IMR-90 (cell line): ENCODE results near the gene WWC1. TPM values are rescaled to one million over a fixed set of nuclear protein-coding genes. Genes with fewer than 3 reads are reported as not detected.

ENCODE experiments used
- ATAC-seq: fragments of 200-7000 bp; cut with Tn5 transposase; 2 replicates; pipeline ENCODE4 v1.9.1; 2020; ENCODE audit warnings: low read depth, mild to moderate bottlenecking, moderate library complexity
- BruUV-seq: library from RNA; stranded (reverse); fragments of 400-500 nt; replicated peaks from 2 replicates; lab custom pipeline; 2021; lab: Mats Ljungman, UMichigan
- CTCF ChIA-PET: fragments of 300-600 bp; formaldehyde crosslinking; extraction: SDS; loops from one replicate; lab custom pipeline; 2021; ENCODE audit warnings: antibody characterized with exemption; lab: Yijun Ruan, JAX
- POLR2A ChIA-PET: fragments of 300-600 bp; sonication (Branson Sonifier 250); formaldehyde crosslinking; loops from one replicate; lab custom pipeline; 2022; ENCODE audit warnings: antibody characterized with exemption; ENCODE audit not compliant: unreplicated experiment; lab: Charles Lee
- DNase-seq: peaks from one replicate; pipeline ENCODE4 v3.0.0; 2013
- H2AFZ ChIP-seq: replicated peaks from 2 replicates; pipeline ENCODE3; 2013; ENCODE audit warnings: low read length, mild to moderate bottlenecking; ENCODE audit not compliant: poor library complexity
- H2AK5ac ChIP-seq: 2 replicates; pipeline ENCODE4 v1.6.1; 2013; ENCODE audit warnings: low read depth, low read length, inconsistent platforms
- H2AK9ac ChIP-seq: replicated peaks from 2 replicates; pipeline ENCODE3; 2013; ENCODE audit warnings: mild to moderate bottlenecking, low read depth, low read length, moderate library complexity; ENCODE audit not compliant: poor library complexity
- H2BK120ac ChIP-seq: 2 replicates; pipeline ENCODE4 v1.6.1; 2013; ENCODE audit warnings: low read depth, low read length, inconsistent platforms
- H2BK15ac ChIP-seq: 3 replicates; pipeline ENCODE4 v1.6.1; 2013; ENCODE audit warnings: low read depth, low read length, inconsistent platforms
- H2BK20ac ChIP-seq: 2 replicates; pipeline ENCODE4 v1.6.1; 2013; ENCODE audit warnings: low read depth, mild to moderate bottlenecking, inconsistent platforms, low read length, moderate library complexity
- H2BK5ac ChIP-seq: 2 replicates; pipeline ENCODE4 v1.6.1; 2013; ENCODE audit warnings: mild to moderate bottlenecking, low read depth, low read length, inconsistent platforms; ENCODE audit not compliant: poor library complexity, severe bottlenecking
- H3K14ac ChIP-seq: replicated peaks from 2 replicates; pipeline ENCODE4 v1.6.1; 2013; ENCODE audit warnings: low read depth, low read length, inconsistent platforms
- H3K18ac ChIP-seq: 2 replicates; pipeline ENCODE4 v1.6.1; 2013; ENCODE audit warnings: low read depth, low read length, control low read depth
- H3K23ac ChIP-seq: 2 replicates; pipeline ENCODE4 v1.6.1; 2013; ENCODE audit warnings: low read depth, low read length, inconsistent platforms
- H3K27ac ChIP-seq: 2 replicates; pipeline ENCODE4 v1.5.1; 2013; ENCODE audit warnings: mild to moderate bottlenecking, control low read depth, low read length; ENCODE audit not compliant: insufficient read depth
- H3K27me3 ChIP-seq: 2 replicates; pipeline ENCODE4 v1.6.1; 2013; ENCODE audit warnings: low read length; ENCODE audit not compliant: control insufficient read depth, insufficient read depth
- H3K36me3 ChIP-seq: 2 replicates; pipeline ENCODE4 v1.6.1; 2013; ENCODE audit warnings: low read length, mixed read lengths; ENCODE audit not compliant: control insufficient read depth, insufficient read depth
- H3K4ac ChIP-seq: 2 replicates; pipeline ENCODE4 v1.6.1; 2013; ENCODE audit warnings: low read depth, low read length, inconsistent platforms
- H3K4me1 ChIP-seq: 2 replicates; pipeline ENCODE4 v1.6.1; 2013; ENCODE audit warnings: low read length, mixed read lengths; ENCODE audit not compliant: control insufficient read depth, insufficient read depth
- H3K4me2 ChIP-seq: 2 replicates; pipeline ENCODE4 v1.6.1; 2013; ENCODE audit warnings: low read depth, mild to moderate bottlenecking, control low read depth, low read length, moderate library complexity
- H3K4me3 ChIP-seq: 2 replicates; pipeline ENCODE4 v1.5.1; 2013; ENCODE audit warnings: low read depth, mild to moderate bottlenecking, control low read depth, low read length, moderate library complexity; ENCODE audit not compliant: insufficient read depth
- H3K56ac ChIP-seq: 2 replicates; pipeline ENCODE4 v1.6.1; 2013; ENCODE audit warnings: low read length, inconsistent platforms; ENCODE audit not compliant: insufficient read depth; ENCODE audit errors: extremely low read depth
- H3K79me1 ChIP-seq, 2 experiments: 2 replicates each; pipeline ENCODE4 v1.6.1; 2013; ENCODE audit warnings: low read length in 2 of 2, inconsistent platforms in 1 of 2, low read depth in 1 of 2
- H3K9ac ChIP-seq: 2 replicates; pipeline ENCODE4 v1.6.1; 2013; ENCODE audit warnings: low read depth, low read length, control low read depth
- H3K9me1 ChIP-seq: 2 replicates; pipeline ENCODE4 v1.6.1; 2013; ENCODE audit warnings: low read length, inconsistent platforms; ENCODE audit not compliant: insufficient read depth
- H3K9me3 ChIP-seq: 2 replicates; pipeline ENCODE4 v1.6.1; 2013; ENCODE audit warnings: low read length; ENCODE audit not compliant: control insufficient read depth, insufficient read depth
- H4K20me1 ChIP-seq: 2 replicates; pipeline ENCODE4 v1.6.1; 2013; ENCODE audit warnings: low read length, inconsistent platforms; ENCODE audit not compliant: insufficient read depth
- H4K5ac ChIP-seq: 2 replicates; pipeline ENCODE4 v1.6.1; 2013; ENCODE audit warnings: mild to moderate bottlenecking, low read depth, low read length, control low read depth
- H4K8ac ChIP-seq, 2 experiments: 2 replicates each; pipeline ENCODE4 v1.6.1; 2013; ENCODE audit warnings: low read depth in 2 of 2, low read length in 2 of 2, control low read depth in 1 of 2, inconsistent platforms in 1 of 2
- H4K91ac ChIP-seq: 2 replicates; pipeline ENCODE4 v1.6.1; 2013; ENCODE audit warnings: low read depth, low read length, inconsistent platforms; ENCODE audit not compliant: insufficient read depth
- MAZ ChIP-seq: IDR thresholded peaks from 2 replicates; pipeline ENCODE4 v1.6.1; 2012; ENCODE audit warnings: low read depth, mild to moderate bottlenecking, low read length, improper control_type of control experiment, moderate library complexity, borderline replicate concordance
- NFE2L2 ChIP-seq: fragments of 150-350 bp; IDR thresholded peaks from 2 replicates; pipeline ENCODE4 v1.6.1; 2016; ENCODE audit warnings: low read depth, mild to moderate bottlenecking, low read length
- RAD21 ChIP-seq: IDR thresholded peaks from 2 replicates; pipeline ENCODE4 v1.6.1; 2012; ENCODE audit warnings: low read length, improper control_type of control experiment
- SMC3 ChIP-seq: fragments of 150-350 bp; IDR thresholded peaks from 2 replicates; pipeline ENCODE4 v1.6.1; 2016; ENCODE audit warnings: low read depth, mild to moderate bottlenecking, antibody characterized with exemption, low read length, moderate library complexity
- WGBS, 2 experiments: methylation state at CpG; one replicate each; pipeline versions ENCODE4 v1.1.5 to v1.1.7; 2013; ENCODE audit warnings: missing lambda C conversion rate in 2 of 2; ENCODE audit not compliant: insufficient read length in 1 of 2; ENCODE audit errors: extremely low coverage in 2 of 2; 5-methylcytosine and 5-hydroxymethylcytosine counted together
- dilution Hi-C: fragments of 300-500 bp; cut with HindIII; formaldehyde crosslinking; loops from one replicate; pipeline ENCODE4 v1.14.3; 2018; ENCODE audit warnings: low sequenced_read_pairs; ENCODE audit not compliant: unreplicated experiment
- in situ Hi-C: fragments of 300-500 bp; cut with MboI; formaldehyde crosslinking; loops from 3 replicates; pipeline ENCODE4 v1.14.3; 2019; ENCODE audit warnings: low sequenced_read_pairs, inconsistent platforms, mixed read lengths
- intact Hi-C: fragments of 100-400 bp; cut with micrococcal nuclease; formaldehyde crosslinking; loops from 2 replicates; pipeline ENCODE4 v1.10.0; 2022
- polyA plus RNA-seq, 3 experiments: library from polyadenylated mRNA; depleted of rRNA; stranded (reverse); fragments of >200 nt; gene quantifications; 2 replicates each; pipeline ENCODE4 v1.2.3, GENCODE V29; 2012; ENCODE audit warnings: low replicate concordance in 1 of 3
- total RNA-seq: library from RNA; depleted of rRNA; stranded (reverse); fragments of >200 nt; gene quantifications from 2 replicates; pipeline ENCODE4 v1.2.3, GENCODE V29; 2012
- TF ChIP-seq, protein P1 (sequence below): fragments of 150-350 bp; IDR thresholded peaks from 2 replicates; pipeline ENCODE4 v1.6.1; 2017; ENCODE audit warnings: mild to moderate bottlenecking, antibody characterized with exemption, low read length, low read depth

WWC1 gene
- total and polyA plus RNA-seq, 2 of the 4 experiments (the other 2 are of a cell fraction): 9.1 to 10.3 TPM

GRCh38 chr5:168354397-168354796 lies 63.0 kb downstream of the WWC1 start:
- H3K4me3 ChIP-seq: no peak overlapping the region
- no peaks in the 10 kb centered on the region for H3K36me3 ChIP-seq
- H3K4ac ChIP-seq: no peak overlapping the region
- TF ChIP-seq MAZ: no peak
- TF ChIP-seq NFE2L2: no peak
- no peak for TF ChIP-seq SMC3
- no peak for TF ChIP-seq RAD21
- TF ChIP-seq, protein P1, sequence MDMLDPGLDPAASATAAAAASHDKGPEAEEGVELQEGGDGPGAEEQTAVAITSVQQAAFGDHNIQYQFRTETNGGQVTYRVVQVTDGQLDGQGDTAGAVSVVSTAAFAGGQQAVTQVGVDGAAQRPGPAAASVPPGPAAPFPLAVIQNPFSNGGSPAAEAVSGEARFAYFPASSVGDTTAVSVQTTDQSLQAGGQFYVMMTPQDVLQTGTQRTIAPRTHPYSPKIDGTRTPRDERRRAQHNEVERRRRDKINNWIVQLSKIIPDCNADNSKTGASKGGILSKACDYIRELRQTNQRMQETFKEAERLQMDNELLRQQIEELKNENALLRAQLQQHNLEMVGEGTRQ: no peak
- BruUV-seq: no TSS peak
- no CpG with 5 or more reads among the region's 2 CpGs for WGBS, 2 experiments
- dilution Hi-C loops: no loop called here
- ATAC-seq: no peak
- CTCF ChIA-PET: interaction anchor here (0.8 kb wide), 1 partner anchor 16 kb away, joined by 4 read pairs; no protein-coding TSS in a partner anchor
- POLR2A ChIA-PET: no interaction called here
- H3K4me2 ChIP-seq: no peak overlapping the region
- no peaks in the 10 kb centered on the region; the same call in 1 of the 2 replicates for H4K20me1 ChIP-seq
- H3K9me1 ChIP-seq: peaks cover 11% of the 10 kb centered on the region; the same call in 1 of the 2 replicates
- H2BK20ac ChIP-seq: no peak overlapping the region
- H3K9me3 ChIP-seq: no peaks in the 10 kb centered on the region
- H3K56ac ChIP-seq: no peak overlapping the region
- H3K18ac ChIP-seq: no peak overlapping the region
- intact Hi-C loops: no loop called here
- DNase-seq: no peak
- no peak overlapping the region for H2AK9ac ChIP-seq
- no peak overlapping the region for H3K14ac ChIP-seq
- H3K27me3 ChIP-seq: no peaks in the 10 kb centered on the region
- no peak overlapping the region for H2AK5ac ChIP-seq
- H3K4me1 ChIP-seq: peaks cover 5% of the 10 kb centered on the region
- in situ Hi-C loops: no loop called here
- no peak overlapping the region for H3K27ac ChIP-seq
- H4K91ac ChIP-seq: no peak overlapping the region
- H2BK5ac ChIP-seq: no peak overlapping the region
- H3K23ac ChIP-seq: no peak overlapping the region
- H2BK15ac ChIP-seq: no peak overlapping the region
- H4K5ac ChIP-seq: no peak overlapping the region
- H3K79me1 ChIP-seq: peaks cover 0 to 8% of the 10 kb centered on the region in 2 experiments; a peak in 3 of 4 replicates
- H3K9ac ChIP-seq: no peak overlapping the region
- no peak overlapping the region for H4K8ac ChIP-seq
- H2BK120ac ChIP-seq: no peak overlapping the region
- no peak overlapping the region for H2AFZ ChIP-seq
